Measurements from ENCODE around the gene TMEM150B.

Gene TMEM150B

DNA sequence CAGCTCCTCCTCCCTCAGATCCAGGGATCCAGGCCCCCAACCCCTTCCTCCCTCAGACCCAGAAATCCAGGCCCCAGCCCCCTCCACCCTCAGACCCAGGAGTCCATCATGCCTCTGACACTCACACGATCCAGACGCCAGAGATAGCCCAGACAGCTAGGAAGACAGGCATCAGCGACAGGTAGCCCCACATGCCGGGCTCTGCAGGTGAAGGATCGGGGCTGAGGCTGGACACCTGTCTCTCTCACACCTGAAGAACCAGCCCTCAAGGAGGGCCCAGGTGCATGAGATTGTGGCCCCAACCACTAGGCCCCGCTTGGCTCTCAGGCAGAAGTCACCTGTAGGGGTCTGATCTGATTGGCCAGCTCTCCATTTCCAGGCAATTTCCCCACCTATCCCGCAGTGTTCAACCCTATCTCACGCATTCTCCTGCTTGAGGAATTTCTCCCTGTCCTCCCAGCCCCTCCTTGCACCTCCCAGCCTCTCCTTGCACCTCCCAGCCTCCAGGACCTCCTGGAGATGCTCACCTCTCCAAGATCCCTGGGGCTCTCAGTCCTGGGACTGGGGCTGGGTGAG, 4.2 kb downstream of the TMEM150B start:
- Histone ChIP-seq H3K27ac (no peak overlapping the region), H4K20me1 (no peaks in the 10 kb centered on the region), H3K36me3 (no peaks in the 10 kb centered on the region), H3K9me3 (no peaks in the 10 kb centered on the region), H3K9ac (no peak overlapping the region), H3K27me3 (no peaks in the 10 kb centered on the region), H3K4me3 (no peak overlapping the region), H3K4me2 (peak overlapping the region; percentile 54), H3K4me1 (peaks cover 51% of the 10 kb centered on the region)
- TF ChIP-seq Cebpa-rat (IDR thresholded peaks at IDR 0.05): no peak

DNA sequence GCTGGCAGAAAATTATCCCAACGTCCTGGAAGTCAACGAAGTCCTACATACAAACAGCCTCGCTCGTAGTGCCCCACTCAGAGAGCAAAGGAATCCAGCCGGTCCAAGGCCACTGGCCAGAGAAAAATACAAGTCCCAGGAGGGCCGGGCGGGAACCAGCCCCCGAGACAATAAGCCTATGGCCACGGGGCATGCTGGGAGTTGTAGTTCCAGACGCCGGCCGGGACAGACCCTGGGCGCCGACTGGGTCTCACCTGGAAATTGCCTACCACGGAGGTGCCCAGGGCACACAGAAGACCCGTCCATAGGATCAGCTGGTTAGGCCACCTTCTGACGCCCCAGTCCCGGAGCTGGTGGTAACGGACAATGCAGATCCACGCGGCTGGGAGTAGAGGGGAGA, 5.4 kb downstream of the TMEM150B start:
- no peak for TF ChIP-seq Cebpa-rat (IDR thresholded peaks at IDR 0.05)
- no peak overlapping the region for H3K9ac ChIP-seq
- H3K4me2 ChIP-seq: no peak overlapping the region
- H3K4me3 ChIP-seq: no peak overlapping the region
- no peaks in the 10 kb centered on the region for H3K9me3 ChIP-seq
- no peaks in the 10 kb centered on the region for H3K27me3 ChIP-seq
- peaks cover 39% of the 10 kb centered on the region for H3K4me1 ChIP-seq
- no peaks in the 10 kb centered on the region for H3K36me3 ChIP-seq
- H3K27ac ChIP-seq: no peak overlapping the region
- H4K20me1 ChIP-seq: no peaks in the 10 kb centered on the region

DNA sequence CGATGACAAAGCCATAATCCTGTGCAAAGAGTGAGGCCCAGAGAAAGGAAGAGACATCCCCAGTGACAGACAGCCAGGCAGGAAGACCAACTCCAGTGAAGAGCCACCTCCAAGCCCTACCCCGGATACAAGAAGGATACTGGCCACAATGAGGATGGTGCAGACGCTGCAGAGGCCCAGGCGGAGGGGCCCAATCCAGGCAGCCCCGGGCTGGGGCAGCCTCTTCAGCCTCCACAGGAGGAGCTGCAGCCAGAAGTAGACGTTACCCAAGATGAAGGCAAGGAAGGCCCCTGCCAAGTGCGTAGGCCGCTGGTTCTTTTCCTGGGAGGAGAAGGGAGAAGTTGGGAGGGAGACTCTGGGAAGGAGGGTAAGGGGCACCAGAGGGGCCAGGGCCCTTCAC, 8.5 kb downstream of the TMEM150B start:
- no peak overlapping the region for H3K27ac ChIP-seq
- no peak for TF ChIP-seq Cebpa-rat (IDR thresholded peaks at IDR 0.05)
- no peaks in the 10 kb centered on the region for H4K20me1 ChIP-seq
- no peaks in the 10 kb centered on the region for H3K27me3 ChIP-seq
- no peak overlapping the region for H3K4me3 ChIP-seq
- peaks cover 8% of the 10 kb centered on the region for H3K4me1 ChIP-seq
- peaks cover 9% of the 10 kb centered on the region; the same call in 1 of the 2 replicates for H3K36me3 ChIP-seq
- H3K9me3 ChIP-seq: no peaks in the 10 kb centered on the region
- no peak overlapping the region for H3K4me2 ChIP-seq
- no peak overlapping the region for H3K9ac ChIP-seq

DNA sequence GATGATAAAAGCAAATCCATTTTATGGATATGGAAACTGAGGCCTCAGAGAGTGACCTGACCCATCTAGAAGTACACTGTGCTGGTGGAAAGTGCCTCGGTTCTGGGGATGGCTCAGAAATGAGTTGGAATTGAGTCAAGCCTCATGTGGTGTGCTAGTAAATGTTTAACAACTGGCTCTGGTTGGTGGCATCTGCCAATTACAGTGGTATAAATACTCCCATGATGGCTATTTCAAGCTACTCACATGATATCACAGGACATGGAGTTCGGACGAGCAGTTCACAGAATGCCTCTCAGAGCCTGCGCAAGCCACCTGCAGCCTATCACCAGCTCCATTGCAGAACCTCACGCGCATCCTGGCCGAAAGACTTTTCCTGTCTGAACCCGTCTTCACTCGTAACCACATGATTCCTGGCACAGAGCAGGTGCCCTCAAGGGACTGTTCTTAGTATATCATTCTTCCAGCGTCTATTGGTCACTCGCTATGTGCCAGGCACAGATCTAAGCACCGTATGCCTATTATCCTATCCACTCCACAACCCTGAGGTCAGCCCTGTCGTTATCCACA, 9.1 kb downstream of the TMEM150B start:
- Histone ChIP-seq H3K4me2 (no peak overlapping the region), H3K27ac (no peak overlapping the region)
- no peak for TF ChIP-seq Cebpa-rat (IDR thresholded peaks at IDR 0.05)

DNA sequence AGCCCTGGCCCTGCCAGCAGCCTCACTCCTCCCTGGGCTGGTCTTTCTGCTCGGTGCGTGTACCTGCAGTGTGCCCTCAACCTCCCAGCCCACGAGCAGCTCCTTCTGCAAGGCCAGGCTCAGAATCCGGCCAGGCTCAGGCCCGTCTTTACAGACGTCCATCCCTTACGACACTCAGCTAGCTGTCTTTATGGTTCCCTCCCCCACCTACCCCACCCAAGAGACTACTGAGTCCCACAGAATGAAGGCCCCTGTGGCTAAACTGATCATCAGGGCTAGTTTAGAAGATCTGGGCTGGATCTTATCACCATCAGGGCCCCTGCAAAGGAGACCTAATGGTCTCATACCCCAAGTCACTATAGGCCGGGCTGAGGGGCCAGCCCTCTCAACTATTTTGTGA, 10.7 kb downstream of the TMEM150B start:
- no peaks in the 10 kb centered on the region for H3K9me3 ChIP-seq
- no peak for TF ChIP-seq Cebpa-rat (IDR thresholded peaks at IDR 0.05)
- peaks cover 19% of the 10 kb centered on the region for H3K36me3 ChIP-seq
- H4K20me1 ChIP-seq: no peaks in the 10 kb centered on the region
- H3K4me1 ChIP-seq: peaks cover 13% of the 10 kb centered on the region
- H3K27me3 ChIP-seq: no peaks in the 10 kb centered on the region
- no peak overlapping the region for H3K4me3 ChIP-seq
- no peak overlapping the region for H3K9ac ChIP-seq
- no peak overlapping the region for H3K27ac ChIP-seq
- no peak overlapping the region for H3K4me2 ChIP-seq

More for the DNA sequence above, 9.1 kb downstream of the TMEM150B start:
- Histone ChIP-seq H3K9me3 (no peaks in the 10 kb centered on the region), H3K4me3 (no peak overlapping the region), H4K20me1 (no peaks in the 10 kb centered on the region), H3K4me1 (peaks cover 2% of the 10 kb centered on the region), H3K36me3 (peaks cover 13% of the 10 kb centered on the region; the same call in 1 of the 2 replicates), H3K9ac (no peak overlapping the region), H3K27me3 (no peaks in the 10 kb centered on the region)

DNA sequence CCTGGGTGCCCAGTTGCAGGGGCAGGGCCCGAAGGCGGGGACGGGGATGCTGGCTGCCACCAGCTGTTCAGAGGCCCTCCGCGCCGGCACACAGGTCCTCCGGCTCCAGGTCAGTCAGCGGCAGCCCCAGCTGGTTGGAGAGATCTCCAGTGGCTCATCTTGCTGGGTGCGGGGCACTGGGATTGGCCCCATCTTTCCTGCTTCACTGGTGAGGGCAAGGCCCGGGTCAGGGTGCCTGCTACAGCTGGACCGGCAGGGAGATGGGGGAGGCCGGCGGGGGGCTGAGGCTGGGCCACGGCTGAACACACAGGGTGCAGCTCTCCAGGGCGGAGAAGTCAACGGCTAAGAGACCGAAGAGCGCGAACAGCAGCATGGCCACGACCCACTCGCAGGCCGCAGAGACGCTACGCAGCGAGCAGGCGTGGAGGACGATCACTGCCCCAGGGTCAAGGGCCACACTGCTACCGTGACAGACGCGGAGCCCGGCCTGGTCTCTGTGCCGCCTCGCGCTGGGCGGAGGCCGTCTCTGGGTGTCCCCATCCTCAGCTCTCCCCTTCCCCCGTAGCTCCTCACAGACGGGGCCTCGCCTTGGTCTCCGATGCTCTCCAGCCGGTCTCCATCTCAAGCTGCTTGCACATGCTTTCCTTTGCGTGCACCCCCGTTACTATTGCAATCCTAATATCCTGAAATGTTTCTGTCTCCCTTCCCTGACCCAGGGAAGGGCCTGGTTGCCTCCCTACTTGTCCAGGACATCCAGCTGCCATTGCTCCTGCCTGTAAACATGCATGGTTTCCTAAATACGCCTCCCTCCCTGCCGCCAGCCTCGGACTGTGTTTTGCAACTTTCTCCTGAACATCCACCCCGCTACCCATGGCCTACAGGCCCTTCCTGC, 12.3 kb downstream of the TMEM150B start:
- TF ChIP-seq Cebpa-rat (IDR thresholded peaks at IDR 0.05): no peak

DNA sequence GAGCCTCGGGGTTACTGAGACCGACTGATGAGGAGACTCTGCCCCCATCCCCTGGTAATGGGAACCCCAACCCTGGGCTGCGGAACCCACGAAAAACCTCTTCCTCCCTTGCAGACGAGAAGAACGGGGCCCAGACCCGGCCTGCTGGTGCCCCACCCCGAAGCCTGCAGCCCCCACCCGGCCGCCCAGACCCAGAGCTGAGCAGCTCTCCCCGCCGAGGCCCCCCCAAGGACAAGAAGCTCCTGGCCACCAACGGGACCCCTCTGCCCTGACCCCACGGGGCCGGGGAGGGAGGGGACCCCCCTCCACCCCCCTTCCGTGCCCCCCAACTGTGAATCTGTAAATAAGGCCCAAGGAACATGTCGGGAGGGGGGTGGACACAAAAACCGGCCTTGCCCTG, 13.3 kb downstream of the TMEM150B start:
- Histone ChIP-seq H3K4me3 (no peak overlapping the region), H4K20me1 (no peaks in the 10 kb centered on the region), H3K9ac (no peak overlapping the region), H3K36me3 (peaks cover 38% of the 10 kb centered on the region), H3K27me3 (no peaks in the 10 kb centered on the region), H3K4me1 (peaks cover 15% of the 10 kb centered on the region), H3K27ac (no peak overlapping the region), H3K4me2 (no peak overlapping the region), H3K9me3 (no peaks in the 10 kb centered on the region)
- TF ChIP-seq Cebpa-rat (IDR thresholded peaks at IDR 0.05): no peak

More for the DNA sequence above, 12.3 kb downstream of the TMEM150B start:
- Histone ChIP-seq H4K20me1 (no peaks in the 10 kb centered on the region), H3K36me3 (peaks cover 32% of the 10 kb centered on the region), H3K4me2 (no peak overlapping the region), H3K9ac (no peak overlapping the region), H3K4me3 (no peak overlapping the region), H3K27me3 (no peaks in the 10 kb centered on the region), H3K9me3 (no peaks in the 10 kb centered on the region), H3K27ac (no peak overlapping the region), H3K4me1 (peaks cover 15% of the 10 kb centered on the region)

DNA sequence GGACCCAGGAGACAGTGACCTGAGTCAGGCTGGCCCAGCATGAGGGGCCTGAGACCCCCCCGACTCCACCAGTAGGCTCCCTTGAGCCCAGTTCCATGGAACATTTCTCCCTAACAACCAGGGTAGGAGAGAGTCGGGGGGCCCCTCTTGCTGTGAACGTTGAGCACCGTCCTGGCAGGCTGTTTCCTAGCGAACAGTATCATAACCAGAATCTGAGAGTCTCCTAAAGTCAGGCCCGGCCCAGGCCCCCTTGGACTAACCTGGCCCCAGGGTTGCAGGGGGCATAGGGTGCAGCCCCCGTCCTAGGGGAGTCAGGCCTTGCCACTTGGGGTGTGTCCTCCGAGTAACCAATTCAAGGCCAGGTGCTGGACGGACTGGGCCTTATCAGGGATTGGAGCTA, 13.7 kb downstream of the TMEM150B start:
- Histone ChIP-seq H4K20me1 (no peaks in the 10 kb centered on the region), H3K27ac (no peak overlapping the region), H3K27me3 (no peaks in the 10 kb centered on the region), H3K36me3 (peaks cover 42% of the 10 kb centered on the region), H3K4me1 (peaks cover 15% of the 10 kb centered on the region), H3K9ac (no peak overlapping the region), H3K4me2 (no peak overlapping the region), H3K4me3 (no peak overlapping the region), H3K9me3 (no peaks in the 10 kb centered on the region)
- TF ChIP-seq Cebpa-rat (IDR thresholded peaks at IDR 0.05): no peak

DNA sequence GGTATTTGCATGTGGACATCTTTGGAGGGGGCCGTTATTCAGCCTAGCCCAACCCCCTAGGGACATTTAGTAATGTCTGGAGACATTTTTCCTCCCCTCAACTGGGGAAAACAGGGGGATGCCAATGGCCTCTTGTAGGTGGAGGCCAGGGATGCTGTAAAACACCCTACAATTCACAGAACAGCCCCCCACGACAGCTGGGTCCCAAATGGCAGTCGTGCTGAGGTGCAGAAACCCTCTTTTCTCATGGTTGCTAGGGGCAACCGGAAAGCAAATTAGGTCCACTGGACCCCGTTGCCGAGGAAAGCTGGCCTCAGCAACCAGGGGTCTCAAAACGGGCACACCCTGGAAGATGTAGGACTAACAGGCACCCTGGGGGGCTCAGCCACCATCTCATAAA, 14.6 kb downstream of the TMEM150B start:
- Histone ChIP-seq H3K4me2 (peak overlapping the region; percentile 27), H3K9me3 (no peaks in the 10 kb centered on the region), H4K20me1 (no peaks in the 10 kb centered on the region), H3K4me1 (peaks cover 21% of the 10 kb centered on the region), H3K9ac (no peak overlapping the region), H3K27me3 (no peaks in the 10 kb centered on the region), H3K4me3 (no peak overlapping the region), H3K36me3 (peaks cover 50% of the 10 kb centered on the region), H3K27ac (no peak overlapping the region)
- TF ChIP-seq Cebpa-rat (IDR thresholded peaks at IDR 0.05): no peak

DNA sequence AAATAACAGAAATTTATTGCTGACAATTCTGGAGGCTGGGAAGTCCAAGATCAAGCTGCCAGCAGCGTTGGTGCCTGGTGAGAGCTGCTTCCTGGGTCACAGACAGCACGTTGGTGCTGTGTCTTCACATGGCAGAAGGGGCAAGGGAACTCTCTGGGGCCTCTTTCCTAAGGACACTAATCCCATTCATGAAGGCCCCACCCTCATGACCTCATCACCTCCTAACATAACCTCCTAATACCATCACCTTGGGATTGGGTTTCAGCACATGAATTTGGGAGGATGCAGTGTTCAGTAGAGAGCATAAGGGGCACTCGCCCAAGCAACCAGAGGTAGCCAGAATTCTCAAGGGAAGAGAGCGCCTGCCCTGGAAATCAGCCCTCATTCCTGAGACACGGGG, 15.7 kb downstream of the TMEM150B start:
- Histone ChIP-seq H3K9ac (no peak overlapping the region), H4K20me1 (no peaks in the 10 kb centered on the region), H3K4me1 (peaks cover 25% of the 10 kb centered on the region), H3K4me2 (peak overlapping the region; percentile 27), H3K27ac (no peak overlapping the region), H3K27me3 (no peaks in the 10 kb centered on the region), H3K36me3 (peaks cover 59% of the 10 kb centered on the region), H3K9me3 (no peaks in the 10 kb centered on the region), H3K4me3 (no peak overlapping the region)
- no peak for TF ChIP-seq Cebpa-rat (IDR thresholded peaks at IDR 0.05)

All from BLaER1 (cell line).